Measurements from ENCODE around the gene ZNF329. TPM values are rescaled to one million over a fixed set of nuclear protein-coding genes. Genes with fewer than 3 reads are reported as not detected.

Gene ZNF329
- total and polyA plus RNA-seq, 2 experiments from 2014 or later, result 2.7 to 16.9 TPM

GRCh38 chr19:58095328-58095727, 55.3 kb downstream of the ZNF329 start:
- no peak overlapping the region for H2AFZ ChIP-seq
- H3K9me2 ChIP-seq (ENCODE audit: insufficient read depth), result no peaks in the 10 kb centered on the region
- ATAC-seq, result no peak
- H3K27ac Mint-ChIP-seq, result no peak overlapping the region
- no peak overlapping the region for H3K4me3 ChIP-seq
- H3K4me1 ChIP-seq (ENCODE audit: insufficient read depth), result peaks cover 7% of the 10 kb centered on the region
- H3K36me3 Mint-ChIP-seq (ENCODE audit: low read depth), result peaks cover 26% of the 10 kb centered on the region
- H3K4me1 Mint-ChIP-seq, result peaks cover 16% of the 10 kb centered on the region
- TF ChIP-seq NANOG (IDR thresholded peaks at IDR 0.05; ENCODE audit: borderline replicate concordance), result no peak
- TF ChIP-seq REST (IDR thresholded peaks at IDR 0.05; ENCODE audit: unreplicated experiment), result no peak
- TF ChIP-seq ZNF462 (CRISPR knock-in tag; IDR thresholded peaks at IDR 0.05), result no peak
- TF ChIP-seq ZNF114 (CRISPR knock-in tag; IDR thresholded peaks at IDR 0.05), result no peak
- no peak for TF ChIP-seq ETS1 (IDR thresholded peaks at IDR 0.05)
- no peak for TF ChIP-seq STAT1 (IDR thresholded peaks at IDR 0.05; ENCODE audit: unreplicated experiment)
- no peak overlapping the region for H3K27ac ChIP-seq (ENCODE audit: low read depth)
- no peak overlapping the region for H3K4me2 ChIP-seq
- H3K36me3 ChIP-seq (ENCODE audit: insufficient read depth), result no peaks in the 10 kb centered on the region
- H3K27me3 ChIP-seq (ENCODE audit: insufficient read depth), result no peaks in the 10 kb centered on the region
- peaks cover 23% of the 10 kb centered on the region; the same call in 2 of the 3 replicates for H3K9me3 Mint-ChIP-seq
- H3K4me3 Mint-ChIP-seq, result no peak overlapping the region
- H3K79me2 ChIP-seq (replicated peaks; ENCODE audit: insufficient read depth), result peaks cover 16% of the 10 kb centered on the region
- no peak for DNase-seq (ENCODE audit: low spot score)
- no peaks in the 10 kb centered on the region for H3F3A ChIP-seq (replicated peaks; ENCODE audit: low read depth)
- no peaks in the 10 kb centered on the region for H4K20me1 ChIP-seq (replicated peaks; ENCODE audit: insufficient read depth)
- peaks cover 12% of the 10 kb centered on the region for H3K27me3 Mint-ChIP-seq (ENCODE audit: insufficient read depth, low read depth, poor library complexity)
